NCI-H82 treated with DMSO at 0.1 percent for 48 hours (cell line): ENCODE measurements around the gene ADCY9.
"Not testable (repeated sequence)": the region's sequence is repeated elsewhere in the genome, so short reads cannot be mapped to it uniquely, and the experiment has no call there.

ENCODE experiments used
- DNase-seq: peaks from one replicate; lab custom pipeline; 2025; ENCODE audit not compliant: unreplicated experiment; lab: John Stamatoyannopoulos, UW

The ADCY9 gene

GRCh38 chr16:4094127-4094773 is 22.0 kb downstream of the ADCY9 start:
- DNase-seq: no peak

GRCh38 chr16:4093495-4094126 is 22.6 kb downstream of the ADCY9 start:
- no peak for DNase-seq

GRCh38 chr16:4092547-4093265 is 23.5 kb downstream of the ADCY9 start:
- no peak for DNase-seq

DNA sequence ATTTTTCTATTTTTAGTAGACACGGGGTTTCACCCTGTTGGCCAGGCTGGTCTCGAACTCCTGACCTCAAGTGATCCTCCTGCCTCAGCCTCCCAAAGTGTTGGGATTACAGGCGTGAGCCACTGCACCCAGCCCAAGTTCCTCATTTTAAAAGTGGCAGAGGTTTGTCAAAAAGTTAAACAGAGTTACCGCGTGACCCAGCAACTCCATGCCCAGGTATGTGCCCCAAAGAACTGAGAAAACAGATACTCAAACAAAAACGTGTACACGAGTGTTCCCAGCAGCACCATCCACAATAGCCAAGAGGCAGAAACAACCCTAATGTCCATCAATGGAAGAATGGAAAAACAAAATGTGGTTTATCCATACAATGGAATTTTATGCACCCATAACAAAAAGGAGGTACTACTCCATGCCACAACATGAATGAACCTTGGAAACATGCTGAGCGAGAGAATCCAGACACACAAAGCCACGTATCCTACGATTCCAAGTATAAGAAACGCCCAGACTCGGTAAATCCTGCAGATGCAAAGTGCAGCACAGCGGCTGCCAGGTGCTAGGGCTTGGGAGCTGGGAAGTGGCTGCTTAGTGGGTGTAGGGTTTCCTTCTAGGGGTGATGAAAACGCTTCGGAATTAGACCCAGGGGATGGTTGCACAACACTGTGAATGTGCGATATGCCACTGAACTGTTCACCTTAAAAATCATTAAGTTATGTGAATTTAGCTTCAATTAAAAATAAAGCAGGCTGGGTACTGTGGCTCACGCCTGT is 24.8 kb downstream of the ADCY9 start:
- DNase-seq: no peak

DNA sequence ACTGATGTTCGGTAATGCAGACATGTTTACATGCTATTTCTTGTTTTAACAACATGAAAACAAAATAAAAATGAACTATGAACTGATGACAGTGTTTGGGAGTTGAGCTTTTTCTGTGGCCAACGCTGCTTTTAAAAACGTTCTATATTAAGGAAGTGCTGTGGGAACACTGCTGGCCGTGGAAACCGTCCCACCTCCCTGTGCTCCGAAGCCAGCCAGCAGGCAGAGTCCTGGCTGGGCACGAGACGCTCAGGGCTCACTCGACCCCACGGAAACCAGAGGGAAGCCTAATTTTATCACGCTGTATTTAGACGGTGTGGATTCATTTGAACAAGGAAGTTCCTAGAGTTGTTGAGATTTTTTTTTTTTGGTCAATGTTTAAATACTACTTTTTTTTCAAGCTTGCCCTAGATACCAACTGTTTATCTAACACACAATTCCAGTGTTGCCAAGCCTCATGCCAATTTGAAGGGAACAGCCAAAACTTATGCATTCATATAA is 25.8 kb downstream of the ADCY9 start:
- DNase-seq: no peak

- DNase-seq: no peak
Observed at GRCh38 chr16:4089811-4090301, 26.4 kb downstream of the ADCY9 start.

DNA sequence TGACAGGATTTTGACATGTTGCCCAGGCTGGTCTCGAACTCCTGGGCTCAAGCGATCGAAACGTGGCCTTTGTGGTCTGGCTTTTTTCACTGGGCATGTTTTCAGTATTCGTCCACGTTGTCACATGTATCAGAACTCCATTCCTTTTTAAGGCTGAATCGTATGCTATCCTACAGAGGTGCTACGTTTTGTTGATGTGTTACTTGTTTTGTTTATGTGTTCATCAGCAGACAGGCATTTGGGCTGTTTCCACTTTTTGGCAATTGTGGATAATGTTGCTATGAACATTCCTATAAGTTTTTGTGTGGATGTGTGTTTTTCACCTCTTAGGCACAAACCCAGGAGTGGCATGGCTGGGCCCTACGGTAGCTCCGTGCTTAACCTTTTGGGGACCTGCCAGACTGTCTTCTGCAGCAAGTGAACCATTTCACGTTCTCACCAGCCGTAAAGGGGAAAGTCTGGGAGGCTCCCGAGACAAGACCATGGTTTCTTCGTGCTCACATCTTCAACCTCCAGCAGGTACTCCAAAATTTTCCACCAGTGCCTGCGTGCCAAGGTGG is 26.9 kb downstream of the ADCY9 start:
- no peak for DNase-seq

DNA sequence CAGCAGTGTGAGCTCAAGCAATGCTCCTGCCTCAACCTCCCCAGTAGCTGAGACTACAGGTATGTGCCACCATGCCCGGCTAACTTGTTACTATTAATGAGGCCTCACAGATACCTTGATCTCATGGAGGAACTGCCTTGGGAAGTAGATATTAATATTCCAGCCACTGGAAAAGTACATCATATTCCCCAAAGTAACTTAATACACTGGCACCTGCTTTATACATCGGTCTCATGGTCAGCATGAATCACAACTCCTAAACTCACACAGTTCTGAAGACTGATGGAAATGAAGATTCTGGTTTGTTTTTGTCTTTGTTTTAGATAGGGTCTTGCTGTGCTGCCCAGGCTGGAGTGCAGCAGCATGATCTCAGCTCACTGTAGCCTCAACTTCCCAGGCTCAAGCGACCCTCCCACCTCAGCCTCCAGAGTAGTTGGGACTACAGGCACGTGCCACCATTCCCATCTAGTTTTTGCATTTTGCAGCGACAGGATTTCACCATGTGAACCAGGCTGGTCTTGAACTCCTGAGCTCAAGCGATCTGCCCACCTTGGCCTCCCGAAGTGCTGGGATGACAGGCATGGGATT is 28.2 kb downstream of the ADCY9 start:
- DNase-seq: no peak

DNA sequence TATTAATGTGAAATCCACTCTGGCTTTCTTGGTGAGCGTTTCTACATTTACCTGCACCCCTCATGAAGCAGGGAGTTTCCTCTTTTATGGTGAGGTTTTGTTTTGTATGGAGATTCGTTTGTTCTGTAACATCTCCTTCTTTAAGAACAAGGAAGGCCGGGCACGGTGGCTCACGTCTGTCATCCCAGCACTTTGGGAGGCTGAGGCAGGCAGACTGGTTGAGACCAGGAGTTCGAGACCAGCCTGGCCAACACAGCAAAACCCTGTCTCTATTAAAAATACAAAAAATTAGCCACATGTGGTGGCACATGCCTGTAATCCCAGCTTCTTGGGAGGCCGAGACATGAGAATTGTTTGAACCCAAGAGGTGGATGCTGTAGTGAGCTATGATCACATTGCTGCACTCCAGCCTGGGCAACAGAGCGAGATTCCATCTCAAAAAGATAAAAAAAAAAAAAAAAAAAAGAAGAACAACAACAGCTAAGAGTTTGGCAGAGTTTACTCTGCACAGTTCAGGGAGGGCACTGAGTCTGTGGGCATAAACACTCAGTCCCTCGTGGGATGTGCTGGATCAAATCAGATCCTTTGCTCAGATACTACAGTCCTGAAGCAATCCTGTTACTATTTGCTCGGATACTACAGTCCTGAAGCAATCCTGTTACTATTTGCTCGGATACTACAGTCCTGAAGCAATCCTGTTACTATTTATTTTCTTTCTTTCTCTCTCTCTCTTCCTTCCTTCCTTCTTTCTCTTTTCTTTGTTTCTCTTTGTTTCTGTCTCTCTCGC is 28.9 kb downstream of the ADCY9 start:
- DNase-seq: no peak

DNA sequence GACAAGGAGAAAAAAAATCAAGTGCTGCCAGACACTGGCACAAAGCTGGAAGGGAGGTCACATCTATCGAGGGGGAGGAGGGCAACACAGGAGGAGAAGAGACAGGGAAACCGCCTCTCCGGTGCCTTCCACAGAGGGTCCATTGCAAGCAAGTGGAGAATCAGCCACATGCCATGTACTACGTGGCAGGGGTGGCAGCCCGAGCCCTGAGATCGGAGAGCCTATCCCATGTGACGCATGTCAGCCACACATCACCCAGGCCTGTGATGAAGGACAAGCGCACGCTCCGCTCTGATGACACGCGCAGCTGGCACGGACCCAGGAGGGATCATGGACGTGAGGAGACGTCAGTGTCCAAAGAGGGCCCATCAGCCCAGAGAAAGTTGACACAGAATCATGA is 30.1 kb downstream of the ADCY9 start:
- no peak for DNase-seq

DNA sequence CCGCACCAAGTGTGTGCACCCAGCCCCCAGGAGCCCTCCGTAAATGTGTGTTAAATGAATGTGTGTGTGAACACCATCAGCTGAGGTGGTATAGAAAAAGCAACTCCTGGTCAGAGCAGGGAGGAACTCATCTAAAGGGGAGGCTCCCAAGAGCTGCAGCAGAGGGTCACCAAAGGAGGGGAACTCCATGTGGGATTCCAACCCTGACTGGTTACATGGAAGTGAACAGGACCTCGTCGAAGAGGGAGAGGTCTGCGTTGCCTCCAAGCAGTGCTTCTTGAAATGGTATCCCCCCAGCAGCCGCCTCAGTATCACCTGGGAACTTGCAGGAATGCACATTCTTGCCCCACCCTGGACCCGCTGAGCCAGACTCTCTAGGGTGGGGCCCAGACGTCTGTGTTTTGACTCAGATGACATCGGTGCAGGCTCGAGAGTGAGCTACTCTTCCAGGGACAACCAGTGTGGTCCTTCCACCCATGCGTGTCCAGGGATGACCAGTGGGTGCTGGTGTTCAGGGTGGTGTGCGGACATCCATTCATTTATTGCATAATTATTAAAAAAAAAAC is 30.8 kb downstream of the ADCY9 start:
- DNase-seq: no peak

DNA sequence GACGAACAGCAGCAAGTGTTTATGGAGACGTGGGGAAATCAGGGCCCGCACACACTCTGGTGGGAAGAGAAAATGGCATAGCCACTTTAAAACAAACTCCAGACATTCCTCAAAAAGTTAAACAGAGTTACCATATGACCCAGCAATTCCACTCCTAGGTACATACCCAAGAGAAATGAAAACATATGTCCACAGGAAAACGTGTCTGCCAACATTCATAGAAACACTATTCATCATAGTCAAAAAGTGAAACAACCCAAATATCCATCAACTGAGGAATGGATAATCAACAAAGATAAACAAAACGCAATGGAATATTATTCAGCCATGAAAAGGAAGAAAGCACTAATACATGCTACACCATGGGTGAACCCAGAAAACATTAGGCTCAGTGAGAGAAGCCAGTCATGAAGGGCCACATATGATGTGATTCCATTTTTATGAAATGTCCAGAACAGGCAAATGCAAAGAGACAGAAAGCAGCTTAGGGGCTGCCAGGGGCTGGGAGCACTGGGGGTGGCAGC is 32.8 kb downstream of the ADCY9 start:
- DNase-seq: no peak

GRCh38 chr16:4082474-4083044 is 33.7 kb downstream of the ADCY9 start:
- no peak for DNase-seq

- DNase-seq: no peak
Observed at GRCh38 chr16:4081521-4082021, 34.7 kb downstream of the ADCY9 start.

- no peak for DNase-seq
Observed at GRCh38 chr16:4081047-4081446, 35.2 kb downstream of the ADCY9 start.

DNA sequence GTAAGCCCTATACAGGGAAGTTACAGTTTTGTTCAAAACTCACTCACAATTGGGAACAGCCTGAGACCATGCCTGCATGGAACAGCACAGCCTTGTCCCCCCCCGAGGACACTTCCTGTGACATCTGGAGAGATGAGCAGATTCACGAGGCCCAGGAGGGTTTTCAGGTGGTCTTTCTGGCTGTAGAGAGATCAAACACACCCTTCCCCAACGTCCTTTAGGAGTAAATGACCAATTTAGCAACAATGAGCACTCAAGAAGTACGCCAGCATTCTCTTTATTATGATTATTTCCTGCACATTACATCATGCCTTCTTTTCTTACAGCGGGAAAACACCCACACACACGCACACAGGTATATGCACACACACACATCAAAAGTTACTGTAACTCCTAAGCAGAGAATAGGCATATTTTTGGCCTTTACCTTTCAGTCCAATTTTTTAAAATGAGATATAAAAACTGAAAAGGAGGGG is 39.0 kb downstream of the ADCY9 start:
- no peak for DNase-seq

DNA sequence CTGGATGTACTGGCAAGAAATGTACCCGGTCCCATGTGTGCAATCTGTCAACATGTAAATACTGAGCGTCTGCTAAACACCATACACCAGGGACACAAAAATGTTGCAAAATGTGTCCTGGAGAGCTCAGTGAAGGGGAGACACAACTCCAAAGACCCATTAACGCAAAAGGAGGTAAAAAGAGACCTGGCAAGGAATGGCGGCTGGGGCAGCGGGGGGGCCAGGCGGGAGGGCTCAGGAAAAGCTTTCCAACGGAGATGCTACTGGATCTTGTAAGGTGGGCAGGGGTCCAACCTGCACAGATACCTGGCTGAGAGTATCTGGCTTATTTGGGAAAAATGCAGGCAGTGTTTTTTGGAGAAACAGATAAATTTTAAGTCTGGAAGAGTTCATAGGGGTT is 40.7 kb downstream of the ADCY9 start:
- DNase-seq: no peak

GRCh38 chr16:4073150-4073549 is 43.1 kb downstream of the ADCY9 start:
- DNase-seq: not testable (repeated sequence)
